OCI-LY1 (cell line): Measurements from ENCODE around the gene SMIM22.

Experiments
- CTCF ChIP-seq: fragments of 200-600 bp; sonication (generic), shearing (Covaris generic); IDR thresholded peaks from 2 replicates; pipeline ENCODE4 v1.5.1; 2017; ENCODE audit warnings: mild to moderate bottlenecking, antibody characterized with exemption, low read length, moderate library complexity, mixed read lengths
- EZH2 ChIP-seq: fragments of 200-600 bp; sonication (generic), shearing (Covaris generic); IDR thresholded peaks from 2 replicates; pipeline ENCODE4 v1.8.0; 2017; ENCODE audit warnings: borderline replicate concordance, mixed run types, mild to moderate bottlenecking, antibody characterized with exemption, low read length, moderate library complexity, mixed read lengths

GRCh38 chr16:4775005-4775404, 20.2 kb upstream of the SMIM22 start:
- no peak for TF ChIP-seq CTCF
- TF ChIP-seq EZH2 = no peak
